Measurements from ENCODE around the gene KIR2DL1. TPM values are rescaled to one million over a fixed set of nuclear protein-coding genes. Genes with fewer than 3 reads are reported as not detected.
"Not testable (repeated sequence)": the region's sequence is repeated elsewhere in the genome, so short reads cannot be mapped to it uniquely, and the experiment has no call there.

The KIR2DL1 gene
- total RNA-seq, 4 donors from 2014 or later, result not detected

DNA sequence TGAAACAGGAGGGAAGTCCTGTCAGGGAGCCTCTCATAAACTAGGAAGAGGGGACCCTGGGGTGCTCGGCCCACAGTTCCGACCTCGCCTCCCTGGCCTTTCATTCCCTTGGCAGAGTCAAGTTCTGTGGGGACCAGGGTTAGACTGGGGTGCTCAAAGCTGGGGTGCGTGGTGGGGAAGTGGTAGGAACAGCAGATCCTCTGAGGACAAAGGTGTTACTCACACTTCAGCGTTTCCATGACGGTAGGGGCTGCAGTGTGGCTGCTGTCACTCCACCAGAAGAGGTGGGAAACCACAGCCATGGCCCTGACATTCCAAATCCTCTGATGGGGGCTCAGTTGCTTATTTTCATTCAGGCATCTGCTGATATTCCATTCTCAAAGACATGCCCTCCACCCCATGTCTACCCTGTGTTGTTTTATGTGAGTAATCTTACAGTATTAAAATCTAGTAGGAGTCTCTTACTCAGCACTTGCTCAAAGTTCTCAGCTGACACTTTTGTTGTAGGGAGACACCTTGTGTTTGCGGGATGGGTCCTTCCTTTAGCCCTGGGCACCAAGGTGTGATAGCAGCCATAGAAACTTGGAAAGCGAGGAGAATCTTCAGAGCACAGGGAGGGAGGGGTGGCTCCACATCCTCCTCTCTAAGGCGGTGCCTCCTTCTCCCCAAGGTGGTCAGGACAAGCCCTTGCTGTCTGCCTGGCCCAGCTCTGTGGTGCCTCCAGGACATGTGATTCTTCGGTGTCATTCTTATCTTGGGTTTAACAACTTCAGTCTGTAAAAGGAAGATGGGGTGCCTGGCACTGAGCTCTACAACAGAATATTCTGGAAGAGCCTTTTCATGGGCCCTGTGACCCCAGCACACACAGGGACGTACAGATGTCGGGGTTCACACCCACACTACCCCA is 13.1 kb upstream of the KIR2DL1 start:
- WGBS, 2 donors, result 86 to 88% methylated on average over 10 to 11 of the region's 12 CpGs
- intact Hi-C loops (cut with DNase I; ENCODE audit: low total_unique reads); H3K4me3 ChIP-seq (ENCODE audit: low read depth, poor library complexity, severe bottlenecking); DNase-seq (ENCODE audit: low spot score in 2 of 2): not testable (repeated sequence)

DNA sequence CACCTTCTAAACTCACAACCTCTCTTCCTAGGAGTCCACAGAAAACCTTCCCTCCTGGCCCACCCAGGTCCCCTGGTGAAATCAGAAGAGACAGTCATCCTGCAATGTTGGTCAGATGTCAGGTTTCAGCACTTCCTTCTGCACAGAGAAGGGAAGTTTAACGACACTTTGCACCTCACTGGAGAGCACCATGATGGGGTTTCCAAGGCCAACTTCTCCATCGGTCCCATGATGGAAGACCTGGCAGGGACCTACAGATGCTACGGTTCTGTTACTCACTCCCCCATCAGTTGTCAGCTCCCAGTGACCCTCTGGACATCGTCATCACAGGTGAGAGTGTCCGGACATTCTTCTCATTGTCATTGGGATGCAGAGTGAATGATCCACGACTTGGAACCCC is 11.0 kb upstream of the KIR2DL1 start:
- WGBS, 2 donors, result 63 to 65% methylated on average over 6 of the region's 6 CpGs
- H3K4me3 ChIP-seq (ENCODE audit: low read depth, poor library complexity, severe bottlenecking); DNase-seq (ENCODE audit: low spot score in 2 of 2); intact Hi-C loops (cut with DNase I; ENCODE audit: low total_unique reads): not testable (repeated sequence)

DNA sequence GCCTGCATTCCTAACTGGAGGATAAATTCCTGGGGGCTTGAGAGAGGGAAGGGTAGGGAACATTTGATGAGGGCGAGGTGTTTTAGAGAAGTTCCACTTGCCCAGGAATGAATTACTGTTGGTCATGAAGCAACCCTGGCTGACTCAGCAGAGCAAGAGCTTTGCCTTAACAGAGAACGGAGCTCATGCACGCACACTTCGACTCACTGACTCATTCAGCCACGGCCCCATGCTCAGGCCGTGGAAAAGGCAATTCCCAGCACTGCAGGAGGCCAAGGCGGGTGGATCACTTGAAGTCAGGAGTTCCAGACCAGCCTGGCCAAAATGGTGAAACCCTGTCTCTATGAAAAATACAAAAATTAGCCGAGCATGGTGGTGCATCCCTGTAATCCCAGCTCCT is 5.4 kb upstream of the KIR2DL1 start:
- peak in 1 of 2 donors; percentile 52 for DNase-seq (ENCODE audit: low spot score in 2 of 2)
- intact Hi-C loops (cut with DNase I; ENCODE audit: low total_unique reads); H3K4me3 ChIP-seq (ENCODE audit: low read depth, poor library complexity, severe bottlenecking): not testable (repeated sequence)
- 63 to 76% methylated on average over 8 of the region's 8 CpGs for WGBS, 2 donors

DNA sequence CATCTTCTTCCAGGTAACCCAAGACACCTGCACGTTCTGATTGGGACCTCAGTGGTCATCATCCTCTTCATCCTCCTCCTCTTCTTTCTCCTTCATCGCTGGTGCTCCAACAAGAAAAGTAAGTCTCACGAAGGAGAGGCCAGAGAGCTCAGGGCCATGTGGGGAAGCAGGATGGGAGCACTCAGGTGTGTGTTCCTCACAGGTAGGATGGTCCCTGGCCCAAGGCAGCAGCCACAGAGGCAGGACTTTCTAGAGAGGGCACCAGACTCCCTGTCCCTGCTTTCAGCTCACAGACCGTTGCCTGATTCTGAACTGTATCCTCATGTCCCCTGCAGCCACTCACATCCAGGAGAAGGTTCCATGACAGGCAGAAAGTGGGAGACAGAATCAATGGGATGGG is 3.1 kb upstream of the KIR2DL1 start:
- intact Hi-C loops (cut with DNase I; ENCODE audit: low total_unique reads); H3K4me3 ChIP-seq (ENCODE audit: low read depth, poor library complexity, severe bottlenecking): not testable (repeated sequence)
- 66 to 73% methylated on average over 3 to 4 of the region's 4 CpGs for WGBS, 2 donors
- peak in 1 of 2 donors; percentile 57 for DNase-seq (ENCODE audit: low spot score in 2 of 2)

DNA sequence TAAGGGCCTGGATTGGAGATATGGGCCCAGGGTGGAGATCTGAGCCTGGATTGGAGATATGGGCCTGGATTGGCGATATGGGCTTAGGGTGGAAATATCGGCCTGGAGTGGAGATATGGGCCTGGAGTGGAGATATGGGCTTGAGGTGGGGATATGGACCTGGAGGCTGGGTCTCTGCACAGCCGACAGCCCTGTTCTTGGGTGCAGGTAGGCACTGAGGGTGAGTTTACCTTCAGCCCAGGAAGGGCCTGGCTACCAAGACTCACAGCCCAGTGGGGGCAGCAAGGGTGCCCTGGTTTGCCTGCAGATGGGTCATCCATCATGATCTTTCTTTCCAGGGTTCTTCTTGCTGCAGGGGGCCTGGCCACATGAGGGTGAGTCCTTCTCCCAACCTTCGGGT is 918 bp downstream of the KIR2DL1 start:
- DNase-seq (ENCODE audit: low spot score in 2 of 2), result peak in 1 of 2 donors; percentile 71
- H3K4me3 ChIP-seq (ENCODE audit: low read depth, poor library complexity, severe bottlenecking); intact Hi-C loops (cut with DNase I; ENCODE audit: low total_unique reads): not testable (repeated sequence)
- WGBS, 2 donors, result 84 to 87% methylated on average over 4 of the region's 4 CpGs

DNA sequence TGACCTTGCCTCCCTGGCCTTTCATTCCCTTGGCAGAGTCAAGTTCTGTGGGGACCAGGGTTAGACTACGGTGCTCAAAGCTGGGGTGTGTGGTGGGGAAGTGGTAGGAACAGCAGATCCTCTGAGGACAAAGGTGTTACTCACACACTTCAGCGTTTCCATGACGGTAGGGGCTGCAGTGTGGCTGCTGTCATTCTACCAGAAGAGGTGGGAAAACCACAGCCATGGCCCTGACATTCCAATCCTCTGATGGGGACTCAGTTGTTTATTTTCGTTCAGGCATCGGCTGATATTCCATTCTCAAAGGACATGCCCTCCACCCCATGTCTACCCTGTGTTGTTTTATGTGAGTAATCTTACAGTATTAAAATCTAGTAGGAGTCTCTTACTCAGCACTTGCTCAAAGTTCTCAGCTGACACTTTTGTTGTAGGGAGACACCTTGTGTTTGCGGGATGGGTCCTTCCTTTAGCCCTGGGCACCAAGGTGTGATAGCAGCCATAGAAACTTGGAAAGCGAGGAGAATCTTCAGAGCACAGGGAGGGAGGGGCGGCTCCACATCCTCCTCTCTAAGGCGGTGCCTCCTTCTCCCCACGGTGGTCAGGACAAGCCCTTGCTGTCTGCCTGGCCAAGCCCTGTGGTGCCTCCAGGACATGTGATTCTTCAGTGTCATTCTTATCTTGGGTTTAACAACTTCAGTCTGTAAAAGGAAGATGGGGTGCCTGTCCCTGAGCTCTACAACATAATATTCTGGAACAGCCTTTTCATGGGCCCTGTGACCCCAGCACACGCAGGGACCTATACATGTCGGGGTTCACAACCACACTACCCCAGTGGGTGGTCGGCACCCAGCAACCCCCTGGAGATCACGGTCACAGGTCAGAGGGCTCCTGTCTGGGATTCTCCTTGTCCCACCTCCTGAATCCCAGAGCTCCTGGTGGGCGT is 1.7 kb downstream of the KIR2DL1 start:
- WGBS, 2 donors, result 78% methylated on average over 14 of the region's 15 CpGs
- peak in 1 of 2 donors; percentile 63 for DNase-seq (ENCODE audit: low spot score in 2 of 2)
- intact Hi-C loops (cut with DNase I; ENCODE audit: low total_unique reads); H3K4me3 ChIP-seq (ENCODE audit: low read depth, poor library complexity, severe bottlenecking): not testable (repeated sequence)

DNA sequence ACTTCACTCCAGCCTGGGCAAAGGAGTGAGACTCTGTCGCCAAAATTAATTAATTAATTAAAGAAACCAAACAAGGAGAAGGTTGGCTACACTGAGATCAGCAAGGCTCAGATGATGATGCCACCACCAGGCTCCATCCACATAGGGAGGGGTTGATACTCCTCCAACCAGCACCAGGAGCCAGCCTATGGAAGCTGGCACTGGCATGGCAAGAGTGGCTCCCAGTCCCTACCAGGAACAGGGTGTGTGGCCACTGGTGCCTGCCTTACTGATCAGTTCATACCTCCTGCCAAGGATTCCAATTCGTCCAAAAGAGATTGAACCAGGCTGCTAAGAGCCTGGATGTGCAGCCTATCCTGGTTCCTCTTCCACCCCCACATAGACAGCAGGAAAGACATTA is 3.1 kb downstream of the KIR2DL1 start:
- H3K4me3 ChIP-seq (ENCODE audit: low read depth, poor library complexity, severe bottlenecking); intact Hi-C loops (cut with DNase I; ENCODE audit: low total_unique reads): not testable (repeated sequence)
- WGBS, 2 donors, result 46 to 51% methylated on average over 2 of the region's 2 CpGs
- peak in 1 of 2 donors; percentile 72 for DNase-seq (ENCODE audit: low spot score in 2 of 2)

DNA sequence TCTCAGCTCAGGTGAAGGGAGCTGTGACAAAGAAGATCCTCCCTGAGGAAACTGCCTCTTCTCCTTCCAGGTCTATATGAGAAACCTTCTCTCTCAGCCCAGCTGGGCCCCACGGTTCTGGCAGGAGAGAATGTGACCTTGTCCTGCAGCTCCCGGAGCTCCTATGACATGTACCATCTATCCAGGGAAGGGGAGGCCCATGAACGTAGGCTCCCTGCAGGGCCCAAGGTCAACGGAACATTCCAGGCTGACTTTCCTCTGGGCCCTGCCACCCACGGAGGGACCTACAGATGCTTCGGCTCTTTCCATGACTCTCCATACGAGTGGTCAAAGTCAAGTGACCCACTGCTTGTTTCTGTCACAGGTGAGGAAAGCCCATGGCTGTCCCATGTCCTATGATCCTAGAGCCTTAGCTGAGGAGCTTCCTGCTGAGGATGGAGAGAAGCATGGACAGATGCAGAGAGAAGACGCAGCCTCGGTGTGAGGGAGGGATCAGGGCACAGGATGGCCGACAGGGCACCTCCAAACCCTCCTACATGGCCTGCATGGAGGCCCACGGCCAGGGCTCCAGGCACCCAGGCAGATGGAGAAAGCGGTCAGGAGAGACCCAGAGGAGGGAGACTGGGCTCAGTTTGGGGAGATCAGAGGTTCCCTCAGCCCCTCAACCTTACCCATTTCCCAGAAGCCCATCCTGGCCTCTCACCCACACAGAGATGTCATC is 5.7 kb downstream of the KIR2DL1 start:
- WGBS, 2 donors, result 78 to 79% methylated on average over 12 of the region's 12 CpGs
- peak in 1 of 2 donors; percentile 73 for DNase-seq (ENCODE audit: low spot score in 2 of 2)
- H3K4me3 ChIP-seq (ENCODE audit: low read depth, poor library complexity, severe bottlenecking); intact Hi-C loops (cut with DNase I; ENCODE audit: low total_unique reads): not testable (repeated sequence)

DNA sequence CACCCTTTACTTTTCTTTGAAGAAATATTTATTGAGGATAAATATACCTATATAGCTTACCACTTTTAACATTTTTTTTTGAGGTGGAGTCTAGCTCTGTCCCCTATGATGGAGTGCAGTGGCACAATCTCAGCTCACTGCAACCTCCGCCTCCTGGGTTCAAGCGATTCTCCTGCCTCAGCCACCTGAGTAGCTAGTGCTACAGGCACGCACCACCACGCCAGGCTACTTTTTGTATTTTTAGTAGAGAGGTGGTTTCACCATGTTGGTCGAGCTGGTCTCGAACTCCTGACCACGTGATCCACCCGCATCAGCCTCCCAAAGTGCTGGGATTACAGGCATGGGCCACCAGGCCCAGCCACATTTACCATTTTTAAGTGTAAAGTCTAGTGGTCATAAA is 6.2 kb downstream of the KIR2DL1 start:
- WGBS, 2 donors, result 82 to 88% methylated on average over 8 of the region's 8 CpGs
- intact Hi-C loops (cut with DNase I; ENCODE audit: low total_unique reads), result not testable (repeated sequence)

DNA sequence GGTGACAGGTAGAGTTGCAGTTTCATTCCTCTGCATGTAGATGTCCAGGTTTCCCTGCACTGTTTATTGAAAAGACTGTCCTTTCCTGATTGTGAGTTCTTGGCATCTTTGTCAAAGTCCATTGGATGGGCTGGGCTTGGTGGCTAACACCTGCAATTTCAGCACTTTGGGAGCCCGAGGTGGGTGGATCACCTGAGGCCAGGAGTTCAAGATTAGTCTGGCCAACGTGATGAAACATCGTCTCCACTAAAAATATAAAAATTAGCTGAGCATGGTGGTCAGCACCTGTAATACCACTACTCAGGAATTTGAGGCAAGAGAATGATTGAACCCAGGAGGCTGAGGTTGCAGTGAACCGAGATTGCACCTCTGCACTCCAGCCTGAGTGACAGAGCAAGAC is 8.3 kb downstream of the KIR2DL1 start:
- WGBS, 2 donors, result 64 to 80% methylated on average over 4 of the region's 4 CpGs
- DNase-seq (ENCODE audit: low spot score in 2 of 2), result peak in 1 of 2 donors; percentile 81
- intact Hi-C loops (cut with DNase I; ENCODE audit: low total_unique reads); H3K4me3 ChIP-seq (ENCODE audit: low read depth, poor library complexity, severe bottlenecking): not testable (repeated sequence)

More for the DNA sequence above, 6.2 kb downstream of the KIR2DL1 start:
- not testable (repeated sequence) for H3K4me3 ChIP-seq (ENCODE audit: low read depth, poor library complexity, severe bottlenecking)
- peak in 1 of 2 donors; percentile 52 for DNase-seq (ENCODE audit: low spot score in 2 of 2)

DNA sequence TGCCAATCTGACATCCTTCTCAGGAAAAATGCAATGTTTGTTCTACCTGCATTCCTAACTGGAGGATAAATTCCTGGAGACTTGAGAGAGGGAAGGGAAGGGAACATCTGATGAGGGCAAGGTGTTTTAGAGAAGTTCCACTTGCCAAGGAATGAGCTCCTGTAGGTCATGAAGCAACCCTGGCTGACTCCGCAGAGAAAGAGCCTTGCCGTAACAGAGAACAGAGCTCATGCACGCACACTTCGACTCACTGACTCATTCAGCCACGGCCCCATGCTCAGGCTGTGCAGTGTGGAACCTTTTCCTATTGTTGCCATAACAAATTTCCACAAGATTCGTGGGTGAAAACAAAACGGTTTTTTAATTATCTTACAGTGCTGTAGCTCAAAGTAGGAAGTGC is 9.3 kb downstream of the KIR2DL1 start:
- 74 to 76% methylated on average over 7 of the region's 7 CpGs for WGBS, 2 donors
- H3K4me3 ChIP-seq (ENCODE audit: low read depth, poor library complexity, severe bottlenecking); intact Hi-C loops (cut with DNase I; ENCODE audit: low total_unique reads): not testable (repeated sequence)
- DNase-seq (ENCODE audit: low spot score in 2 of 2), result peak in 1 of 2 donors; percentile 36

DNA sequence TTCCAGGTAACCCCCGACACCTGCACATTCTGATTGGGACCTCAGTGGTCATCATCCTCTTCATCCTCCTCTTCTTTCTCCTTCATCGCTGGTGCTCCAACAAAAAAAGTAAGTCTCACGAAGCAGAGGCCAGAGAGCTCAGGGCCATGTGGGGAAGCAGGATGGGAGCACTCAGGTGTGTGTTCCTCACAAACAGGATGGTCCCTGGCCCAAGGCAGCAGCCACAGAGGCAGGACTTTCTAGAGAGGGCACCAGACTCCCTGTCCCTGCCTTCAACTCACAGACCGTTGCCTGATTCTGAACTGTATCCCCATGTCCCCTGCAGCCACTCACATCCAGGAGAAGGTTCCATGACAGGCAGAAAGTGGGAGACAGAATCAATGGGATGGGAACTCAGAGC is 13.3 kb downstream of the KIR2DL1 start:
- H3K4me3 ChIP-seq (ENCODE audit: low read depth, poor library complexity, severe bottlenecking); intact Hi-C loops (cut with DNase I; ENCODE audit: low total_unique reads): not testable (repeated sequence)
- WGBS, 2 donors, result 74 to 79% methylated on average over 4 of the region's 4 CpGs
- DNase-seq (ENCODE audit: low spot score in 2 of 2), result peak in 1 of 2 donors; percentile 64

DNA sequence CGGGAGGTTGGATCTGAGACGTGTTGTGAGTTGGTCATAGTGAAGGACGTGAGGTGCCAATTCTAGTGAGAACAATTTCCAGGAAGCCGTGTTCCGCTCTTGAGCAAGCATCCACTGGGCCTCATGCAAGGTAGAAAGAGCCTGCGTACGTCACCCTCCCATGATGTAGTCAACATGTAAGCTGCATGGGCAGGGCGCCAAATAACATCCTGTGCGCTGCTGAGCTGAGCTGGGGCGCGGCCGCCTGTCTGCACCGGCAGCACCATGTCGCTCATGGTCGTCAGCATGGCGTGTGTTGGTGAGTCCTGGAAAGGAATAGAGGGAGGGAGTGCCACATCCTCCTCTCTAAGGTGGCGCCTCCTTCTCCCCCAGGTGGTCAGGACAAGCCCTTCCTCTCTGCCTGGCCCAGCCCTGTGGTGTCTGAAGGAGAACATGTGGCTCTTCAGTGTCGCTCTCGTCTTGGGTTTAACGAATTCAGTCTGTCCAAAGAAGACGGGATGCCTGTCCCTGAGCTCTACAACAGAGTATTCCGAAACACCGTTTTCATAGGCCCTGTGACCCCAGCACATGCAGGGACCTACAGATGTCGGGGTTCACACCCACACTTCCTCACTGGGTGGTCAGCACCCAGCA is 16.6 kb downstream of the KIR2DL1 start:
- WGBS, 2 donors, result 85 to 91% methylated on average over 20 to 24 of the region's 24 CpGs
- H3K4me3 ChIP-seq (ENCODE audit: low read depth, poor library complexity, severe bottlenecking); intact Hi-C loops (cut with DNase I; ENCODE audit: low total_unique reads): not testable (repeated sequence)
- DNase-seq (ENCODE audit: low spot score in 2 of 2), result peak in 1 of 2 donors; percentile 49

DNA sequence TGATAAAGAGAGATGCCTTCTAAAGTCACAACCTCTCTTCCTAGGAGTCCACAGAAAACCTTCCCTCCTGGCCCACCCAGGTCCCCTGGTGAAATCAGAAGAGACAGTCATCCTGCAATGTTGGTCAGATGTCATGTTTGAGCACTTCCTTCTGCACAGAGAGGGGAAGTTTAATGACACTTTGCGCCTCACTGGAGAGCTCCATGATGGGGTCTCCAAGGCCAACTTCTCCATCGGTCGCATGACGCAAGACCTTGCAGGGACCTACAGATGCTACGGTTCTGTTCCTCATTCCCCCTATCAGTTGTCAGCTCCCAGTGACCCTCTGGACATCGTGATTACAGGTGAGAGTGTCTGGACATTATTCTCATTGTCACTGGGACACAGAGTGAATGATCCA is 18.6 kb downstream of the KIR2DL1 start:
- WGBS, 2 donors, result 81 to 84% methylated on average over 6 of the region's 6 CpGs
- DNase-seq (ENCODE audit: low spot score in 2 of 2), result peak in 1 of 2 donors; percentile 29
- intact Hi-C loops (cut with DNase I; ENCODE audit: low total_unique reads), result not testable (repeated sequence)

More for the DNA sequence above, 18.6 kb downstream of the KIR2DL1 start:
- H3K4me3 ChIP-seq (ENCODE audit: low read depth, poor library complexity, severe bottlenecking), result not testable (repeated sequence)
